Astrocyte (in vitro differentiated cells and primary cell): ENCODE data around the gene AK9. TPM values are rescaled to one million over a fixed set of nuclear protein-coding genes. Genes with fewer than 3 reads are reported as not detected.

Experiments
- DNase-seq: peaks from one replicate; pipeline ENCODE4 v3.0.0-alpha.2; 2010; ENCODE audit warnings: low read depth
- FAIRE-seq: peaks from 2 replicates; lab custom pipeline; 2011; peaks lifted over from hg19 to GRCh38; lab: Jason Lieb, UNC
- H2AFZ ChIP-seq: 2 replicates; pipeline ENCODE4 v1.6.0; 2012; ENCODE audit warnings: low read depth, low read length, inconsistent platforms
- H3K27ac ChIP-seq: 2 replicates; pipeline ENCODE4 v1.5.1; 2011; ENCODE audit warnings: low read depth, low read length, inconsistent platforms
- H3K27me3 ChIP-seq: 2 replicates; pipeline ENCODE4 v1.6.0; 2011; ENCODE audit warnings: low read length, inconsistent platforms; ENCODE audit not compliant: insufficient read depth
- H3K36me3 ChIP-seq: 2 replicates; pipeline ENCODE4 v1.5.1; 2011; ENCODE audit warnings: low read length, inconsistent platforms; ENCODE audit not compliant: insufficient read depth
- H3K4me1 ChIP-seq: 2 replicates; pipeline ENCODE4 v1.5.1; 2011; ENCODE audit warnings: low read length, inconsistent platforms; ENCODE audit not compliant: insufficient read depth
- H3K4me2 ChIP-seq: 2 replicates; pipeline ENCODE4 v1.6.0; 2012; ENCODE audit warnings: low read length, inconsistent platforms
- H3K4me3 ChIP-seq: 2 replicates; pipeline ENCODE4 v1.5.1; 2011; ENCODE audit warnings: low read depth, mild to moderate bottlenecking, low read length, inconsistent platforms; ENCODE audit not compliant: insufficient read depth
- H3K79me2 ChIP-seq: 2 replicates; pipeline ENCODE4 v1.6.0; 2012; ENCODE audit warnings: mild to moderate bottlenecking, low read length, inconsistent platforms; ENCODE audit not compliant: insufficient read depth
- H3K9ac ChIP-seq: 2 replicates; pipeline ENCODE4 v1.6.0; 2012; ENCODE audit warnings: mild to moderate bottlenecking, low read length, inconsistent platforms
- H3K9me3 ChIP-seq: 2 replicates; pipeline ENCODE4 v1.5.1; 2012; ENCODE audit warnings: low read depth, mild to moderate bottlenecking, low read length, inconsistent platforms; ENCODE audit not compliant: insufficient read depth
- H4K20me1 ChIP-seq: 2 replicates; pipeline ENCODE4 v1.6.0; 2012; ENCODE audit warnings: low read length, inconsistent platforms; ENCODE audit not compliant: insufficient read depth
- H3K27ac Mint-ChIP-seq: one replicate; pipeline ENCODE4 v1.8.0; 2021; ENCODE audit warnings: mild to moderate bottlenecking, mixed read lengths; ENCODE audit not compliant: unreplicated experiment
- H3K27me3 Mint-ChIP-seq: one replicate; pipeline ENCODE4 v1.8.0; 2021; ENCODE audit warnings: low read depth, mixed read lengths; ENCODE audit not compliant: unreplicated experiment
- H3K36me3 Mint-ChIP-seq: one replicate; pipeline ENCODE4 v1.8.0; 2021; ENCODE audit warnings: low read depth, mixed read lengths; ENCODE audit not compliant: unreplicated experiment
- H3K4me1 Mint-ChIP-seq: one replicate; pipeline ENCODE4 v1.8.0; 2021; ENCODE audit warnings: low read depth, mixed read lengths; ENCODE audit not compliant: unreplicated experiment
- H3K4me3 Mint-ChIP-seq: one replicate; pipeline ENCODE4 v1.8.0; 2021; ENCODE audit warnings: mild to moderate bottlenecking, moderate library complexity, mixed read lengths; ENCODE audit not compliant: unreplicated experiment
- H3K9me3 Mint-ChIP-seq: one replicate; pipeline ENCODE4 v1.8.0; 2021; ENCODE audit warnings: mild to moderate bottlenecking, mixed read lengths; ENCODE audit not compliant: unreplicated experiment
- EZH2 ChIP-seq: IDR thresholded peaks from 2 replicates; pipeline ENCODE4 v1.6.1; 2012; ENCODE audit warnings: mild to moderate bottlenecking, low read length, inconsistent platforms; ENCODE audit not compliant: insufficient read depth
- total RNA-seq: library from RNA; stranded (reverse); gene quantifications from 2 replicates; pipeline ENCODE4 v1.2.1, GENCODE V29; 2021
- TF ChIP-seq, protein P1 (sequence below): IDR thresholded peaks from 2 replicates; pipeline ENCODE4 v1.5.1; 2011; ENCODE audit warnings: low read depth, mild to moderate bottlenecking, inconsistent platforms, low read length, moderate library complexity; ENCODE audit not compliant: insufficient read depth

The AK9 gene
- total RNA-seq, 1 donor from 2014 or later, result 3.4 TPM

DNA sequence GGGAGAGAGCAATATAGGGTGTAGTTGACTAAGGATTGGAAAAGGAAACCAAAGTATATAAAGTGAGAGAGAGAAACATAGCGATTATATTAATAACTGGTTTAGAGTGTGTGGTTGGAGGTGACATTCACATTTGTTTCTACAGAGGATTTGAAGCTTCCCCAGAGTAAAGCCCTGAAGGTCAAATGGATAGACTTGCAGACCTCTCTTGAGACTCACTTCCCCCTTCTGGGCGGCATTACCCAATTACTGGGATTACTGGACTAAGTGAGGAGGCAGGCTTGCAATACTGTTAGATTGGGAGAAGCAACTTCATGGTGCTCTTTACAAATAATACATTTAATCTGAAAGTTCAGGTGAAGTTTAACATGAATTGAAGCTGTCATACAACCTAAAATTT, 10.8 kb upstream of the AK9 start:
- DNase-seq (no peak), FAIRE-seq (no peak)
- Histone ChIP-seq H3K4me3 (no peak overlapping the region), H4K20me1 (no peaks in the 10 kb centered on the region), H2AFZ (no peak overlapping the region), H3K27ac (no peak overlapping the region), H3K9ac (no peak overlapping the region), H3K79me2 (no peaks in the 10 kb centered on the region), H3K36me3 (no peaks in the 10 kb centered on the region), H3K27me3 (no peaks in the 10 kb centered on the region), H3K4me2 (no peak overlapping the region), H3K9me3 (no peaks in the 10 kb centered on the region), H3K4me1 (no peaks in the 10 kb centered on the region)
- TF ChIP-seq, protein P1, sequence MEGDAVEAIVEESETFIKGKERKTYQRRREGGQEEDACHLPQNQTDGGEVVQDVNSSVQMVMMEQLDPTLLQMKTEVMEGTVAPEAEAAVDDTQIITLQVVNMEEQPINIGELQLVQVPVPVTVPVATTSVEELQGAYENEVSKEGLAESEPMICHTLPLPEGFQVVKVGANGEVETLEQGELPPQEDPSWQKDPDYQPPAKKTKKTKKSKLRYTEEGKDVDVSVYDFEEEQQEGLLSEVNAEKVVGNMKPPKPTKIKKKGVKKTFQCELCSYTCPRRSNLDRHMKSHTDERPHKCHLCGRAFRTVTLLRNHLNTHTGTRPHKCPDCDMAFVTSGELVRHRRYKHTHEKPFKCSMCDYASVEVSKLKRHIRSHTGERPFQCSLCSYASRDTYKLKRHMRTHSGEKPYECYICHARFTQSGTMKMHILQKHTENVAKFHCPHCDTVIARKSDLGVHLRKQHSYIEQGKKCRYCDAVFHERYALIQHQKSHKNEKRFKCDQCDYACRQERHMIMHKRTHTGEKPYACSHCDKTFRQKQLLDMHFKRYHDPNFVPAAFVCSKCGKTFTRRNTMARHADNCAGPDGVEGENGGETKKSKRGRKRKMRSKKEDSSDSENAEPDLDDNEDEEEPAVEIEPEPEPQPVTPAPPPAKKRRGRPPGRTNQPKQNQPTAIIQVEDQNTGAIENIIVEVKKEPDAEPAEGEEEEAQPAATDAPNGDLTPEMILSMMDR, result no peak
- TF ChIP-seq EZH2, result no peak
- Mint-ChIP-seq H3K27ac (no peak overlapping the region), H3K4me1 (no peaks in the 10 kb centered on the region), H3K36me3 (no peaks in the 10 kb centered on the region), H3K9me3 (no peaks in the 10 kb centered on the region), H3K4me3 (no peak overlapping the region), H3K27me3 (no peaks in the 10 kb centered on the region)

DNA sequence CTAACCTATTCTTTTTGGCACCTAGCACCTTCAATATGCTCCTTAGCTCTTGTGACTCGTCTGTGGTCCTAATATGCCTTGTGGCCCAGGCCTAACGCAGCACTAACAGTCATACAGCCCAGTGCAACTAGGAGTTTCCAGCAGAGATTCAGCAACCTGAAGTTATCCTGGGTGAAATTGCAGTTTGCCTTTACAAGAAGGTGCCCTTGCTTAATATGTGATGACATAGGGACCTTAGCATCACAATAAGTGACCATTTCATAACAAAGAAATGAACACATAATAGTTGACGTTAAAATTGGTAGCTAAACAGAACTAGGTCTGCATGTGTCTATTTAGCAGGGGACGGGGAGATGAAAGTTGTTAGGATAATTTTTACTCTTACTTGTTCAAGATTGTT, 10.2 kb upstream of the AK9 start:
- no peaks in the 10 kb centered on the region for H3K9me3 Mint-ChIP-seq
- Histone ChIP-seq H3K4me2 (no peak overlapping the region), H3K4me3 (no peak overlapping the region), H3K79me2 (no peaks in the 10 kb centered on the region), H3K27me3 (no peaks in the 10 kb centered on the region), H3K36me3 (no peaks in the 10 kb centered on the region), H2AFZ (no peak overlapping the region), H4K20me1 (no peaks in the 10 kb centered on the region), H3K9ac (no peak overlapping the region), H3K27ac (no peak overlapping the region), H3K4me1 (no peaks in the 10 kb centered on the region), H3K9me3 (no peaks in the 10 kb centered on the region)
- H3K27ac Mint-ChIP-seq, result no peak overlapping the region
- H3K27me3 Mint-ChIP-seq, result no peaks in the 10 kb centered on the region
- TF ChIP-seq, protein P1, result no peak
- TF ChIP-seq EZH2, result no peak
- H3K36me3 Mint-ChIP-seq, result no peaks in the 10 kb centered on the region
- DNase-seq (no peak), FAIRE-seq (no peak)
- no peaks in the 10 kb centered on the region for H3K4me1 Mint-ChIP-seq
- H3K4me3 Mint-ChIP-seq, result no peak overlapping the region

DNA sequence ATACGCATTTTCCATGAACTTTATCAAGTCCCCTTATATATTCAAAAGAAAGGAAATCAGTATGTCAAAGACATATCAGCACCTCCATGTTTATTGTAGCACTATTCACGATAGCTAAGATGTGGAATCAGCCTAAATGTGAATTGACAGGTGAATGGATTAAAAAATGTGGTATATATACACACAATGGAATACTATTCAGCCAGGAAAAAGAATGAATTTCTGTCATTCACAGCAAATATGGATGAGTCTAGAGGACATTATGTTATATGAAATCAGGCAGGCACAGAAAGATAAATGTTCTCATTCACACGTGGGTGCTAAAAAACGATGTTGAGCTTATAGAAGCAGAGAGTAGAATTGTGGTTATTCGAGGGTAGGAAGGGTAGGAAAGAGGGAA, 5.4 kb upstream of the AK9 start:
- Mint-ChIP-seq H3K4me1 (no peaks in the 10 kb centered on the region), H3K27me3 (no peaks in the 10 kb centered on the region), H3K36me3 (no peaks in the 10 kb centered on the region), H3K4me3 (no peak overlapping the region), H3K27ac (no peak overlapping the region), H3K9me3 (no peaks in the 10 kb centered on the region)
- peaks cover 5% of the 10 kb centered on the region for H3K4me1 ChIP-seq
- H4K20me1 ChIP-seq, result no peaks in the 10 kb centered on the region
- FAIRE-seq (no peak), DNase-seq (no peak)
- no peaks in the 10 kb centered on the region for H3K79me2 ChIP-seq
- H3K27me3 ChIP-seq, result no peaks in the 10 kb centered on the region
- H3K9ac ChIP-seq, result no peak overlapping the region
- no peaks in the 10 kb centered on the region for H3K9me3 ChIP-seq
- TF ChIP-seq, protein P1, result no peak
- no peak for TF ChIP-seq EZH2
- H3K36me3 ChIP-seq, result no peaks in the 10 kb centered on the region
- no peak overlapping the region for H3K4me2 ChIP-seq
- no peak overlapping the region for H3K27ac ChIP-seq
- H2AFZ ChIP-seq, result no peak overlapping the region
- no peak overlapping the region for H3K4me3 ChIP-seq
